ENCODE results near the gene SERTAD2.

Gene SERTAD2

DNA sequence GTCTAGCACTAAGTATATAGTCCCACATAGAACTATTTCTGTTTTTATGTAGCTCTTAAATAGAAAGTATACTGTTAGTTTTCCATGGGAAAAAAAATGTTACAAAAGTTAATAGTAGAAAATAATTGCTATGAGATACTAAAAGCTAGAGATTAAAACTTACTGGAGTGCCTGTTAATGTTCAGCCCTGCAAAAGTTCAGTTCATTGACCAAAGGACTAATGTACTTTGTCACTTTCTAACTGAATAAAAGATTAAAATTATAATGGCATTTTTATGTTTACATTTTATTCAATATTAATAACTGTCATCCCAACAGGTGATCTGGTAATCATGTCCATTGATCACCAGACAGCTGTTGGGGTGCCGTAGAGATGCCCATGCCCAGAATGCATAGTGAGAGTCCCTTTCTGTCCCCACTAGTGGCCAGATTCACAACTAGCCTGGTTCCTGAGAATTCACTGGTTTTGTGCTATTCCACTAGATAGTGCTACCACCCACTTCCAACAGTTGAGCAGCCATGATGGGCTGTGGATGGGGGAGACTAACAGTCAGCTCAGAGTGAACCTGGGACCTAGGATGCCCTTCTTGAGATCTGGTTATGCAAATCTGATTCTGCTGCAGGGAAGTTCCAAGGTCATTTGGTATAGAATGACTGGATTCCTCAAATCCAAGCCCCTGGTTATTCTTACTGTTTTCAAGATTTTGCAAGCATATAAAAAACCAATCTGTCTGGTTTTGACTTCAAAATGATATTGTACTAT is 71.8 kb downstream of the SERTAD2 start:
- no peak for DNase-seq (ENCODE audit: low read depth)
